GM18870 (cell line): ENCODE measurements around the gene GALNTL6.
"Not testable (repeated sequence)": the region's sequence is repeated elsewhere in the genome, so short reads cannot be mapped to it uniquely, and the experiment has no call there.

Source experiments
- ATAC-seq: cut with Tn5 transposase; IDR thresholded peaks from one replicate; pipeline ENCODE4 v1.9.1; 2021; ENCODE audit warnings: moderate library complexity; ENCODE audit not compliant: unreplicated experiment

Gene GALNTL6

DNA sequence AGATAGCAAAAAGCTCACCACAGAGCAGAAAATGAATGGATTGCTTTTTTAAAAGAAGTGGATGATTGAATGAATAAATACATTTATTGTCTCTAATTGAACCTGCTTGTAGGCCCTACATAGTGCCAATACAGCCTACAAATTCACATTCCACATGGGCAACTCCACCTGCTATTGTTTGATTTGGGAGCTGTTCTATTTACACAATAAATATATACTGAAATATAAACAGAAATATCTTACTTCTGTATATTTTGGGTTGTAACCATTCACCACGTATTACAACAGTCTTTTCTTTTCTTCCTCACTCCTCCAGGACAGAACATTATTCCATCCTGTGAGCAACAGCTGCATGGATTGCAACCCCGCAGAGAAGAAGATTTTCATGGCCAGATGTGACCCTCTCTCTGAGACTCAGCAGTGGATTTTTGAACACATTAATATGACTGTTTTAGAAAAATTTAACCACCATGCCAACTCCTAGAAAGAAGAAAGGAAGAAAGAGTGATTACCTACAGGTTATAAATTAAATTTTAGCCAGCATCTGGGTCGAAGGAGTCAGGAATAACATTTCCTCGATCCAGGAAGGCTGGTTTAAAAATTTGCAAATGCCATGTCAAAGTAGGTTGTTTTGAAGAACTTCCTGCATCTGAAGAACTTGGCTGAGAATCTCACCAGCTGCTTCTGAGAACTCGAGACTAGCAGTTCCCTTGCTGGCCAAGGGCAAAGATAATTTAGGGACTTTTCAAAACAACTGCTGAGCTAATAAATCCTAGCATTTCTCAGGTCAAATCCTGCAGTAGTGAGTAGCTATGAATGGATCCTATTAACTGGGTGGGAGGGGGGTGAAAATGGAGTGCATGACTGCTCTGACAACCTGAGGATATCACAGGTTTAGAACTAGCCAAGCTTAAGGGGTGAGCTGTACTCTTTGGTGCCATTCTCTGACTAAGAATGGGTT is 1226.7 kb downstream of the GALNTL6 start:
- peak; percentile 47 for ATAC-seq

DNA sequence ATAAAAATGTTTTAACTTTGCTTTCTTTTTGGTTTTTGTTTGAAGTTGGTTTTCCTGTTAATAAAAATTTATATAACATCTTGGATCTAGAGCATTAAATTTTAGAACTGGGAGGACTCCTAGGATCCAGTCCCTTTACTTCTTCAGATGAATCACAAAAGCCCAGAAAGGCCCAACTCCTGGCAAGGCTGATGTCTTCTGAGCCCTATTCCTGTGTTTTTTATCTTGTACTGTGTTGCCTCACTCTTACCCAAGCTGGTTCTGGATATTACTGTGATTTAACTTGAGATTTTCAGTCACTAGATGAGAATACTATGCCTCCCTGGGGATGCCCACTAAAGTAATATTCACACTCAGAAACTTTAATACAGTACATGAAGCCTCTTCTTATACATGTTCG is 1228.3 kb downstream of the GALNTL6 start:
- ATAC-seq = no peak

- ATAC-seq = not testable (repeated sequence)
Observed at GRCh38 chr4:173042139-173042538, 1228.9 kb downstream of the GALNTL6 start.

DNA sequence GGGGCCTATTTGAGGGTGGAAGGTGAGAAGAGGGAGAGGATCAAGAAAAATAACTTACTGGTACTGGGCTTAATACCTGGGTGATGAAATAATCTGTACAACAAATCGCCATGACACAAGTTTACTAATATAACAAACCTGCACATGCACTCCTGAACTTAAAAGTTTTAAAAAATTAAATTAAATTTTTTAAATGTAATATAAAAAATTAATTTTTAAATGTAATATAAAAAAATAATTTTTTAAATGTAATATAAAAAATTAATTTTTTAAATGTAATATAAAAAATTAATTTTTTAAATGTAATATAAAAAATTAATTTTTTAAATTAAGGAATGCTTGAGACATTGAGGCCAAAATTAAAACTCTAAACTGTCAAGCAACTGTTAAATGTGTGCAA is 1231.1 kb downstream of the GALNTL6 start:
- no peak for ATAC-seq

GRCh38 chr4:173045571-173045970 is 1232.4 kb downstream of the GALNTL6 start:
- no peak for ATAC-seq

DNA sequence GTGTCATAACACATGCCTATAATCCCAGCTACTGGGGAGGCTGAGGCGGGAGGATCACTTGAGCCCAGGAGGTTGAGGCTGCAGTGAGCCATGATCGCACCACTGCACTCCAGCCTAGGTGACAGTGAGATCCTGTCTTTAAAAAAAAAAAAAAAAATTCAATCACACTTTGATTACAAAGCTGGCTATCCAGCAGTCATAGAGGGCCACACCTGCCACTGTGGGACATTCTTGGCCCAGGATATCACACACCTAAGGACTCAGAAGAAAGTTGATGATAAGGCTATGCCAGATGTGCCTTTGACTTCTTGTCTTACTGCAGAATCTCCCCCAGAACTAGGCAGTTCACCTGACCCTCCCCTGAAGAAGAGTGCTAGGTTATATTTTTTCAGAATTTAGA is 1232.9 kb downstream of the GALNTL6 start:
- no peak for ATAC-seq

DNA sequence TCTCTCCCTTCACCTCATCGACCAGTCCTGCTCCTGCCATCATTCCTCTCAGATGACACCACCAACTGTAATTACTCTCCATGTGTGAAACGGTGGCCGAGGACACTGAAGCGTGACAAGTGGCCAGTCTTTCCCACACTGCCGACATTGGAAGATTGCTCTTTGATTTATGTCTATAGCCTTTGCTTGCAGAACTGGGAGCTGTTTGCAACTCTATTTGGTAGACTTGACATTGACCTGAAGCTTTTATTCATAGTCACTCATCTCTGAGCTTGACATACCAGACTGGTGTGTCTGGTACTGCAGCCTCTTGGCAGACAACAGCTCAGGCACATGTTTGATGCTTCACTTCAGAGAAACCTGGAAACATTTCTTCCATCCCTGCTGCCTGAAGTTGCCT is 1233.6 kb downstream of the GALNTL6 start:
- ATAC-seq = no peak

- ATAC-seq = no peak
Observed at GRCh38 chr4:173051232-173051631, 1238.0 kb downstream of the GALNTL6 start.

- ATAC-seq = no peak
Observed at GRCh38 chr4:173051716-173052115, 1238.5 kb downstream of the GALNTL6 start.

DNA sequence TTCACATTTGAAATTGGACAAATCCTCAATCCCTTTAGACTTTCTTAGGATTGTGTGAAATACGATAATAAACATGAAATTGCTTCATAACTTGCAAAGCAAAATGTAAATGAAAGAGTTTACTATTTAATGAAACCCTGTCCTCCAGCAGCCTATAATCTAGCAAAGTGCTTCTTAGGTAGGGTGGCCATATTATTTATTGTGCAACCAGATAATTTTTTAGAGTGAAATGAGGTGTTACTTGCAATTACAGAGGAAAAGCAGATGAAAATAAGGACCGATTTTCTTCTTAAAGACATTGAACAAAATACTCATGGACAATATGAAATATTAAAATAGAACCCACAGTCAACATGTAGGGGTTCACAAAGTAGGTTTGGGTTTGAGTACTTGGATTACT is 1239.2 kb downstream of the GALNTL6 start:
- no peak for ATAC-seq

DNA sequence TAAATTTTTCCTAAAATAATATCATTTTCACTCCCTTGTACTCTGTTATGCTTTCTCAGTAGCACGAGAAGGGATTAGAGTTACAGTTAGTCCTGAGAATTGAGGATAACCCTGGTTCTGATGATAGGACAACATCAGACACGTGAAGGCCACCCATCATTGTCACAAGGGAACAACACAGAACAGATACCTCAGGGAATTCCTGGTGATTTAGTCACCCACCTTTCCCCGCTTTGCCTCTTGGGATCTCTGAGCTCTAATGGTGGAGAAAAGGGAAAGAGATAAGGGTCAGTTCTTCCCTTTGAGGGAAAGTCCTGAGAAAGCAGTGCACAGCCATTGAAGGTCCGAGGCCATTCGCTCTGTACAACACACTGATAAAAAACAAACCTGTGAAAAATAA is 1243.1 kb downstream of the GALNTL6 start:
- ATAC-seq = no peak

DNA sequence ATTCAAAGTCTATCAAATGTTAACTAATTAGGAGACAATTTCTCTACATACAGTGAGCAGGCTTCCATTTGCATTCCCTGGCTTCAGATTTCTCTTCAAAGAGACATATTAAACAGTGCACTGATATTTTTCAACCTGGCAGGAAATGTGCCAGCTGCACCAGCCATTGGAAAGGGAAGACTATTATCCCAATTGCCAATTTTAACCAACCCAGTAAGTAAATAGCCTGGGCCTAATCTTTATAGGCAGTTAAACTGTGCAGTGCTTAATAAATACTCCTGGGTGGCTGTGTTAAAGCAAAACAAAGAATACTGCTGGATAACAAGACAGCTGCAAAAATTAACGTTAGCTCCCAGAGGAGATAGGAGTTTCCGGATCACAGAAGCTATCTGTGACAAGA is 1243.5 kb downstream of the GALNTL6 start:
- no peak for ATAC-seq

- ATAC-seq = no peak
Observed at GRCh38 chr4:173057442-173057841, 1244.2 kb downstream of the GALNTL6 start.

- no peak for ATAC-seq
Observed at GRCh38 chr4:173057901-173058300, 1244.7 kb downstream of the GALNTL6 start.

GRCh38 chr4:173061160-173061559 is 1248.0 kb downstream of the GALNTL6 start:
- ATAC-seq = no peak

DNA sequence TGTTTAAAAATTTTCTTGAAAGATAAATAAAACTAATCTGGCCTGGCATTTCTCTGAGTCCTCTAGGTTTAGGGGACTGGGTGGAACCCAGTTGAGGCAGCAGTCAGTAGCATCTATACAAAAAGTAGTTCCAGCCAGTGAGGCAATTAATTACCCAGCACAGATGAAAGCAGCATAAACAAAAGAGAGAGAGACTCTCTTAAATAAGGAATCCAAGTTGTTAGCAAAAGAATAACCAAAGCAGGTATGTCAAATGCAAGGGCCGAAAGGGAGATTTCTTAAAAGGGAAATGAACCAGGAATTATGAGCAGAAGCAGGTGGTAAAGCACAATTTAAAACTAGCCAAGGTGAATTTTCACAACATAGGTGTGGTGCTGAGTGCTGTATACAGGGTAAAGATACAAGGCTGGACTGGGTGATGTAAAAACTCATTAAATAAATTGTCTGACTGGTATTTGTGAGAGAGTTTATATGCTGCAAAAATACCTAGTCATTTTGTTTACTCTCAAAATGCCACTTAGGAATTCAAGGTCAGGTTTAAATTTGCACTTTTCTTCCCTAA is 1260.8 kb downstream of the GALNTL6 start:
- no peak for ATAC-seq

DNA sequence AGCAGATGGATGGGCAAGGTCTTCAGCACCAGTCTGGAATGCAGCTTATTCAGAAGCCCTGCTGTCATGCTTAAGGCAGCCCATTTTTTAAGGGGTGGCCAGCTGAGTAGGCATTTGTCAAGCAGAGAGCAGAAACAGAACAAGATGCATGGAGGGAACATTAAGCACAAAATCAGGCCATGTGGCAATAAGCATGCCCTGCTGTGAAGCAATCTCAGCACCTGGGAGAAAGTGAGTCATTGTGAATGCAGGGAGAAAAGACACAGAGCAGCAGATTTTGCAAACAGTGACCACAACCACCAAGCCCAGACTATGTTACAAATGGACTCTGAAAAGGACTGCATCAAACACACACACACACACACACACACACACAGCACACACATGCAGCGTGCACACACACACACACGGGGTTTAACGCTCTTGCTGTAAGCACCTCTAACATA is 1261.3 kb downstream of the GALNTL6 start:
- no peak for ATAC-seq

GRCh38 chr4:173076903-173077634 is 1263.9 kb downstream of the GALNTL6 start:
- peak; percentile 66 for ATAC-seq

GRCh38 chr4:173088144-173088543 is 1274.9 kb downstream of the GALNTL6 start:
- no peak for ATAC-seq
